Smooth muscle cell (in vitro differentiated cells): ENCODE data around the gene PLA2G15. TPM values are rescaled to one million over a fixed set of nuclear protein-coding genes. Genes with fewer than 3 reads are reported as not detected.

Experiments
- DNase-seq: peaks from one replicate; lab custom pipeline; 2025; ENCODE audit not compliant: unreplicated experiment; lab: John Stamatoyannopoulos, UW
- H2AFZ ChIP-seq: fragments of 200-600 bp; sonication (generic); 2 replicates; pipeline ENCODE4 v1.6.0; 2016; ENCODE audit warnings: antibody characterized with exemption, low read depth, mild to moderate bottlenecking
- H3F3A ChIP-seq: fragments of 200-600 bp; sonication (generic); 2 replicates; pipeline ENCODE4 v1.6.0; 2017; ENCODE audit warnings: antibody characterized with exemption, low read depth
- H3K27ac ChIP-seq: fragments of 200-600 bp; sonication (generic); 2 replicates; pipeline ENCODE4 v1.5.1; 2016; ENCODE audit warnings: low read depth, mild to moderate bottlenecking
- H3K27me3 ChIP-seq: fragments of 200-600 bp; sonication (generic); 2 replicates; pipeline ENCODE4 v1.6.1; 2016; ENCODE audit warnings: low read depth, mild to moderate bottlenecking
- H3K36me3 ChIP-seq: fragments of 200-600 bp; sonication (generic); 2 replicates; pipeline ENCODE4 v1.5.1; 2016; ENCODE audit warnings: low read depth
- H3K4me1 ChIP-seq: fragments of 200-600 bp; sonication (generic); 2 replicates; pipeline ENCODE4 v1.5.1; 2016; ENCODE audit warnings: low read depth
- H3K4me2 ChIP-seq: fragments of 200-600 bp; sonication (generic); 2 replicates; pipeline ENCODE4 v1.6.0; 2016; ENCODE audit warnings: mild to moderate bottlenecking
- H3K4me3 ChIP-seq: fragments of 200-600 bp; sonication (generic); 2 replicates; pipeline ENCODE4 v1.5.1; 2016; ENCODE audit warnings: mild to moderate bottlenecking
- H3K79me2 ChIP-seq: fragments of 200-600 bp; sonication (generic); 2 replicates; pipeline ENCODE4 v1.6.0; 2016; ENCODE audit warnings: low read depth, mild to moderate bottlenecking
- H3K9ac ChIP-seq: fragments of 200-600 bp; sonication (generic); 2 replicates; pipeline ENCODE4 v1.6.0; 2016; ENCODE audit warnings: low read depth
- H3K9me3 ChIP-seq: fragments of 200-600 bp; sonication (generic); replicated peaks from 2 replicates; pipeline ENCODE4 v1.5.1; 2016; ENCODE audit warnings: low read depth
- H4K20me1 ChIP-seq: fragments of 200-600 bp; sonication (generic); 2 replicates; pipeline ENCODE4 v1.6.0; 2016; ENCODE audit warnings: low read depth
- CTCF ChIP-seq: fragments of 200-600 bp; sonication (generic); IDR thresholded peaks from 2 replicates; pipeline ENCODE4 v1.5.1; 2017; ENCODE audit warnings: borderline replicate concordance, mild to moderate bottlenecking, antibody characterized with exemption; ENCODE audit not compliant: insufficient read depth, poor library complexity, severe bottlenecking
- WGBS: methylation state at CpG from one replicate; pipeline ENCODE4 v1.1.7; 2016; ENCODE audit warnings: low lambda C conversion rate; 5-methylcytosine and 5-hydroxymethylcytosine counted together
- polyA plus RNA-seq: library from polyadenylated mRNA; unstranded; fragments of >200 nt; fragmentation: Nextera tagmentation; extraction: Ambion mirVana; gene quantifications from 2 replicates; pipeline ENCODE4 v1.2.1, GENCODE V29; 2016
- total RNA-seq: library from RNA; depleted of rRNA; stranded (reverse); fragments of >200 nt; gene quantifications from 2 replicates; pipeline ENCODE4 v1.2.3, GENCODE V29; 2014

Gene PLA2G15
- total and polyA plus RNA-seq, 2 experiments from 2014 or later, result 22.5 to 38.3 TPM

- no peaks in the 10 kb centered on the region for H3K9me3 ChIP-seq
- no peak for TF ChIP-seq CTCF
- H4K20me1 ChIP-seq, result peaks cover 80% of the 10 kb centered on the region
- H3K9ac ChIP-seq, result no peak overlapping the region
- H3K4me1 ChIP-seq, result no peaks in the 10 kb centered on the region
- no peaks in the 10 kb centered on the region for H3K36me3 ChIP-seq
- H3K27ac ChIP-seq, result no peak overlapping the region
- H3K79me2 ChIP-seq, result peaks cover 48% of the 10 kb centered on the region
- WGBS, result 95% methylated on average over 8 of the region's 8 CpGs
- DNase-seq, result no peak
- H3K4me2 ChIP-seq, result no peak overlapping the region
- H3F3A ChIP-seq, result no peaks in the 10 kb centered on the region
- H3K27me3 ChIP-seq, result no peaks in the 10 kb centered on the region
- H3K4me3 ChIP-seq, result no peak overlapping the region
- no peak overlapping the region for H2AFZ ChIP-seq
These were observed 28.7 kb downstream of the PLA2G15 start for GRCh38 chr16:68273896-68274295.

- Histone ChIP-seq H3K9ac (no peak overlapping the region), H4K20me1 (peaks cover 75% of the 10 kb centered on the region), H3K27ac (no peak overlapping the region), H3K4me3 (no peak overlapping the region), H3K4me2 (no peak overlapping the region), H2AFZ (no peak overlapping the region), H3K79me2 (peaks cover 43% of the 10 kb centered on the region), H3K9me3 (no peaks in the 10 kb centered on the region), H3F3A (no peaks in the 10 kb centered on the region), H3K4me1 (no peaks in the 10 kb centered on the region), H3K36me3 (no peaks in the 10 kb centered on the region), H3K27me3 (no peaks in the 10 kb centered on the region)
- TF ChIP-seq CTCF, result no peak
- no peak for DNase-seq
- 94% methylated on average over 4 of the region's 4 CpGs for WGBS
These were observed 29.3 kb downstream of the PLA2G15 start for GRCh38 chr16:68274441-68274840.

- H3K4me1 ChIP-seq, result no peaks in the 10 kb centered on the region
- H3K9me3 ChIP-seq, result no peaks in the 10 kb centered on the region
- H3F3A ChIP-seq, result no peaks in the 10 kb centered on the region
- 85% methylated on average over 4 of the region's 4 CpGs for WGBS
- H4K20me1 ChIP-seq, result peaks cover 75% of the 10 kb centered on the region
- H3K4me3 ChIP-seq, result no peak overlapping the region
- no peak overlapping the region for H2AFZ ChIP-seq
- no peak for DNase-seq
- H3K27me3 ChIP-seq, result no peaks in the 10 kb centered on the region
- no peaks in the 10 kb centered on the region for H3K36me3 ChIP-seq
- peak overlapping the region; percentile 42 for H3K27ac ChIP-seq
- no peak overlapping the region for H3K4me2 ChIP-seq
- no peak for TF ChIP-seq CTCF
- peaks cover 35% of the 10 kb centered on the region for H3K79me2 ChIP-seq
- H3K9ac ChIP-seq, result no peak overlapping the region
These were observed 30.5 kb downstream of the PLA2G15 start for GRCh38 chr16:68275611-68276191.

- Histone ChIP-seq H3F3A (no peaks in the 10 kb centered on the region), H3K9ac (no peak overlapping the region), H3K4me2 (no peak overlapping the region), H3K27me3 (no peaks in the 10 kb centered on the region), H3K9me3 (no peaks in the 10 kb centered on the region), H3K79me2 (peaks cover 30% of the 10 kb centered on the region), H3K4me3 (no peak overlapping the region), H3K27ac (peak overlapping the region; percentile 42), H3K4me1 (no peaks in the 10 kb centered on the region), H4K20me1 (peaks cover 75% of the 10 kb centered on the region), H3K36me3 (no peaks in the 10 kb centered on the region), H2AFZ (no peak overlapping the region)
- DNase-seq, result no peak
- no peak for TF ChIP-seq CTCF
- 82% methylated on average over 3 of the region's 3 CpGs for WGBS
These were observed 31.1 kb downstream of the PLA2G15 start for GRCh38 chr16:68276223-68276622.
